GM18867 (cell line): ENCODE measurements around the gene CHRNB4.

Source experiments
- ATAC-seq: cut with Tn5 transposase; IDR thresholded peaks from one replicate; pipeline ENCODE4 v1.9.1; 2021; ENCODE audit warnings: mild to moderate bottlenecking, moderate library complexity; ENCODE audit not compliant: unreplicated experiment

The CHRNB4 gene

GRCh38 chr15:78634210-78635145, 6.5 kb downstream of the CHRNB4 start:
- ATAC-seq = no peak

GRCh38 chr15:78633348-78633747, 7.7 kb downstream of the CHRNB4 start:
- no peak for ATAC-seq

- ATAC-seq = no peak
Measured at GRCh38 chr15:78630886-78631633, 9.9 kb downstream of the CHRNB4 start.

- ATAC-seq = no peak
Measured at GRCh38 chr15:78629716-78630065, 11.3 kb downstream of the CHRNB4 start.

- no peak for ATAC-seq
Measured at GRCh38 chr15:78629031-78629715, 11.8 kb downstream of the CHRNB4 start.

GRCh38 chr15:78628227-78628626, 12.8 kb downstream of the CHRNB4 start:
- no peak for ATAC-seq

- no peak for ATAC-seq
Measured at GRCh38 chr15:78627348-78627747, 13.7 kb downstream of the CHRNB4 start.

- ATAC-seq = no peak
Measured at GRCh38 chr15:78626381-78626995, 14.5 kb downstream of the CHRNB4 start.

GRCh38 chr15:78625606-78626280, 15.3 kb downstream of the CHRNB4 start:
- no peak for ATAC-seq

- ATAC-seq = no peak
Measured at GRCh38 chr15:78624651-78625590, 16.1 kb downstream of the CHRNB4 start.

- ATAC-seq = no peak
Measured at GRCh38 chr15:78623786-78624497, 17.1 kb downstream of the CHRNB4 start.

- ATAC-seq = no peak
Measured at GRCh38 chr15:78621810-78622402, 19.1 kb downstream of the CHRNB4 start.

GRCh38 chr15:78620527-78621421, 20.2 kb downstream of the CHRNB4 start, which contains the start of gene CHRNA3:
TSS of gene CHRNA3 (minus strand) at chr15:78620996. CDS start at chr15:78620794, 202 bp downstream.
- no peak for ATAC-seq

GRCh38 chr15:78620021-78620526, 20.9 kb downstream of the CHRNB4 start:
- no peak for ATAC-seq

- no peak for ATAC-seq
Measured at GRCh38 chr15:78619022-78619950, 21.7 kb downstream of the CHRNB4 start.

GRCh38 chr15:78618490-78618934, 22.5 kb downstream of the CHRNB4 start:
- ATAC-seq = no peak
